HG03378 (cell line): Measurements from ENCODE around the gene CAAP1.
A peak's percentile ranks its signal among the peaks of the same experiment; 100 is the strongest.
"Not testable (repeated sequence)": the region's sequence is repeated elsewhere in the genome, so short reads cannot be mapped to it uniquely, and the experiment has no call there.

ENCODE experiments used
- ATAC-seq: cut with Tn5 transposase; IDR thresholded peaks from one replicate; pipeline ENCODE4 v1.9.1; 2021; ENCODE audit warnings: mild to moderate bottlenecking, moderate library complexity; ENCODE audit not compliant: unreplicated experiment

The CAAP1 gene

GRCh38 chr9:26850995-26851394 is 41.6 kb downstream of the CAAP1 start:
- ATAC-seq: no peak

GRCh38 chr9:26833792-26834191 is 58.8 kb downstream of the CAAP1 start:
- ATAC-seq: no peak

DNA sequence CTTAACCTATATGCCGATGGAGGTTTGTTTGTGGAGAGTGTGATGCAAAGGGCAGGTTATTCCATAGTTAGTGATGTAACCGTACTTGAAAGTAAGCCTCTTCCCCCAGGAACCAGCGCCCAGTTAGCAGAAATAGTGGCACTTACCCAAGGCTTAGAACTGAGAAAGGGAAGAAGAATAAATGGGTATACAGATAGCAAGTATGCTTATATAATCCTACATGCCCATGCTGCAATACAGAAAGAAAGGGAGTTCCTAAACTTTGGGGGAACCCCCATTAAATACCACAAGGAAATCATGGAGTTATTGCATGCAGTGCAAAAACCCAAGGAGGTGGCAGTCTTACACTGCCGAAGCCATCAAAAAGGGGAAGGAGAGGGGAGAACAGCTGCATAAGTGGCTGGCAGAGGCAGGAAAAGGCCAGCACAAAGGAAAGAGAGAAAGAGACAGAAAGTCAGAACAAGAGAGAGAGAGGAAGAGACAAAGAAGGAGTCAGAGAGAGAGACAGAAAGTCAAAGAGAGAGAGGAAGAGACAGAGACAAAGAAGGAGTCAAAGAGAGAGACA is 64.1 kb downstream of the CAAP1 start:
- ATAC-seq: not testable (repeated sequence)

DNA sequence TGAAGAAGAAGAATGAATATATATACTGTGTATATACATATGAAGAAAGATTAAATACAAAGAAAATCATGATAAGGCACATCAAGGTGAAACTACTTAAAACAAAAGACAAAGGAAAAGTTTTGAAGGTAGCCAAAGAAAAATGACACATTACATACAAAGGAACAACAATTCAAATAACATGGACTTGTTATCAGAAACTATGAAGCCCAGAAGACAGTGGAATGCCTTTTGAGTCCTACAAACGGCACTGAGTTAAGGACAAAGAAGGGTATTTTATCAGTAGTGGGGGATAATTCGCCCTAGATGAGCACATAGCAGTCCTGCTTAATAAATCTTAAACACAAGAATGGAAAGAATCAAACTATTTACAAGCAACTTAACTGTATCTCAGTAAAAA is 77.8 kb downstream of the CAAP1 start:
- ATAC-seq: no peak

- peak; percentile 75 for ATAC-seq
Measured at GRCh38 chr9:26813247-26813646, 79.4 kb downstream of the CAAP1 start.

- ATAC-seq: peak; percentile 63
Measured at GRCh38 chr9:26812217-26812616, 80.4 kb downstream of the CAAP1 start.

DNA sequence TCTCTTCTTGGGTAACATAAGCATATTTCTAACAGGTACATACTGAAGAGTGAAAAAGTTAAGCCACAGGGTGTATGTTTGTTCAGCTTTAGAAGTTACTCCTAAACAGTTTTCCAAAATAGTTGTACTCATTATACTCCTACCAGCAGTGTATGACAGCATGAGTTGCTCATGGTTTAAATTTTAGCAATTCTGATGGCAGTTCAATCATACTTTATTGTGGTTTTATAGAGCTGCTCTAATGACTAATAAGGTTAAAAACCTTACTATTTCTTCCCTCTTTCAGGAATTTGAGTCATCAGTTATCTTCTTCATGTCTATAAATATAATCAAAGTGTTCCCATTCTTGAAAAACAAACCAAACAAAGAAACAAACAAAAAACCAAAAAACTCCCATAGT is 81.5 kb downstream of the CAAP1 start:
- no peak for ATAC-seq

- ATAC-seq: no peak
Measured at GRCh38 chr9:26809795-26810194, 82.8 kb downstream of the CAAP1 start.

GRCh38 chr9:26807161-26807560 is 85.4 kb downstream of the CAAP1 start:
- ATAC-seq: no peak

GRCh38 chr9:26802921-26803320 is 89.7 kb downstream of the CAAP1 start:
- peak; percentile 70 for ATAC-seq

DNA sequence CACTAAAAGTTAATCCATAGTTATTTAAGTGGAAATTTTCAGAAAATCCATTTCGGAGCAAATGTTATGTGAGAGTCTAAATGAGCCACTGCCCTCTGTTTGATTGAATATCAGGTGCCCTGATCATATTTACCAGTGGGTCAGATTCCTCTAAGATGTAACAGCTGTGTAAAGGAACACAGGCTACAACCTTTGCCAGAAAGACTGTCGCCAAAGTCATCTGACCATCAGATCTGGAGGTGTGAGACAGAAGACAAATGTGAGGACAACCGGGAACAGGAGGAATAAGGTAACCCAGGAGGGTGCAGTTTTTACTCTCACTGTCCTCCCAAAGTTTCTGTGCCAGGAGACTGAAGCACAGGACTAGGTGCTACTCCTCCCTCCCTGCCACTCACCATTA is 90.8 kb downstream of the CAAP1 start:
- no peak for ATAC-seq

GRCh38 chr9:26800322-26800721 is 92.3 kb downstream of the CAAP1 start:
- ATAC-seq: no peak

DNA sequence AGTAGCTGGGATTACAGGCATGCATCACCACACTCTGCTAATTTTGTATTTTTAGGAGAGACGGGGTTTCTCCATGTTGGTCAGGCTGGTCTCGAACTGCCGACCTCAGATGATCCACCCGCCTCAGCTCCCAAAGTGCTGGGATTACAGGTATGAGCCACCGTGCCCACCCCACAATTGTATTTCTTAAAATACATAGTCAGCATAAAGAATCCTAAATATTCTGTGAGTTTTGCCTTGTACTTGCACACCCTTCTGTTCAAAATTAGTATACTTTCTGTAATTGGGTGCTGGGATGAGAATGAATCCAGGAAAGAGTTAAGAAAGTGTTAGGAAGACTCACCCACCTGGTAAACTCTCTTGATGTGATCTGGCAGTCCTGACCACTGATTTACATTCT is 101.3 kb downstream of the CAAP1 start:
- no peak for ATAC-seq
